H1 (cell line): ENCODE data around the gene ARHGAP23. TPM values are rescaled to one million over a fixed set of nuclear protein-coding genes. Genes with fewer than 3 reads are reported as not detected.

Source experiments
- GABPA ChIP-seq: IDR thresholded peaks from 2 replicates; pipeline ENCODE4 v1.6.1; 2011; ENCODE audit warnings: mild to moderate bottlenecking, low read length, moderate library complexity, borderline replicate concordance; ENCODE audit not compliant: insufficient read depth
- KDM1A ChIP-seq: fragments of 200-600, 300-600 bp; sonication (generic); IDR thresholded peaks from 2 replicates; pipeline ENCODE4 v1.7.1; 2016; ENCODE audit warnings: mild to moderate bottlenecking, low read length, borderline replicate concordance
- SIN3A ChIP-seq, 2 experiments: IDR thresholded peaks in 1 of 2; conservative IDR thresholded peaks in 1 of 2; 2 replicates each; pipeline ENCODE4 v1.6.1; 2011 to 2012; ENCODE audit warnings: low read length in 2 of 2, improper control_type of control experiment in 1 of 2, low read depth in 1 of 2, mild to moderate bottlenecking in 1 of 2
- SP2 ChIP-seq: IDR thresholded peaks from 2 replicates; pipeline ENCODE4 v1.6.1; 2012; ENCODE audit warnings: mild to moderate bottlenecking, low read length, inconsistent platforms
- polyA plus RNA-seq, 7 experiments: library from polyadenylated mRNA; depleted of rRNA in 3 of 7; stranded (reverse) in 5 of 7; unstranded in 2 of 7; fragments of >200 nt in 5 of 7; fragments of 200-250 nt in 2 of 7; gene quantifications; 1 replicate in 5 of 7; 2 replicates in 1 of 7; 4 replicates in 1 of 7; pipeline versions ENCODE4 v1.2.1 to v1.2.3, GENCODE V29; 2011 to 2013; ENCODE audit warnings: missing spikeins in 2 of 7, mixed read lengths in 2 of 7
- total RNA-seq: library from RNA; stranded (reverse); fragmentation: NEBNext Ultra II Directional; extraction: Animal tissue kit (Norgen Biotek cat#: 25700); gene quantifications from 2 replicates; pipeline ENCODE4 v1.2.1, GENCODE V29; 2021

ARHGAP23 gene
- total and polyA plus RNA-seq, 2 of the 8 experiments (the other 6 are each of a cell fraction or from before 2014, with no cell fraction given) = 16.3 to 107 TPM

- TF ChIP-seq SIN3A (conservative IDR thresholded peaks at IDR 0.05 in 1 of 2, IDR thresholded peaks at IDR 0.05 in 1 of 2; ENCODE audit: low read depth in 1 of 2, low read length in 2 of 2) (no peak), SP2 (no peak), GABPA (no peak), KDM1A (no peak)
These were observed 115.3 kb downstream of the ARHGAP23 start (continued) for GRCh38 chr17:38543403-38544174.
